K562 (cell line): Measurements from ENCODE around the gene RNASE4. TPM values are rescaled to one million over a fixed set of nuclear protein-coding genes. Genes with fewer than 3 reads are reported as not detected.

ENCODE experiments used
- BRD4 ChIP-seq: fragments of 200-600 bp; sonication (generic); IDR thresholded peaks from 2 replicates; pipeline ENCODE4 v1.6.1; 2017; ENCODE audit warnings: inconsistent platforms
- CEBPZ ChIP-seq: fragments of 150-350 bp; IDR thresholded peaks from 2 replicates; pipeline ENCODE4 v1.6.1; 2014; ENCODE audit warnings: low read depth, mild to moderate bottlenecking, low read length, borderline replicate concordance
- CHD2 ChIP-seq: IDR thresholded peaks from 2 replicates; pipeline ENCODE4 v1.6.1; 2011; ENCODE audit warnings: low read depth, low read length
- CUX1 ChIP-seq: fragments of 200-800 bp; sonication (Bioruptor generic); IDR thresholded peaks from 2 replicates; pipeline ENCODE4 v1.6.1; 2016; ENCODE audit warnings: missing genetic modification characterization, missing compliant biosample characterization
- E2F4 ChIP-seq: sonication (generic); formaldehyde crosslinking; IDR thresholded peaks from 2 replicates; pipeline ENCODE4 v1.8.0; 2022; ENCODE audit warnings: mild to moderate bottlenecking, low read depth, missing genetic modification reagents
- ETS1 ChIP-seq: conservative IDR thresholded peaks from 2 replicates; pipeline ENCODE4 v1.6.1; 2011; ENCODE audit warnings: low read depth, mild to moderate bottlenecking, low read length; ENCODE audit not compliant: control insufficient read depth
- FOXA1 ChIP-seq: fragments of 450-650 bp; IDR thresholded peaks from 2 replicates; pipeline ENCODE4 v1.6.1; 2016; ENCODE audit warnings: mild to moderate bottlenecking, borderline replicate concordance
- HNRNPL ChIP-seq: fragments of 200-400 bp; formaldehyde crosslinking; IDR thresholded peaks from 2 replicates; pipeline ENCODE4 v1.6.1; 2017; ENCODE audit warnings: low read depth, mild to moderate bottlenecking, low read length
- ILK ChIP-seq: fragments of 450-650 bp; IDR thresholded peaks from 2 replicates; pipeline ENCODE4 v1.6.1; 2016; ENCODE audit warnings: missing genetic modification characterization, low read depth, mild to moderate bottlenecking, missing compliant biosample characterization, moderate library complexity, borderline replicate concordance
- KHSRP ChIP-seq: fragments of 450-650 bp; IDR thresholded peaks from 2 replicates; pipeline ENCODE4 v1.6.1; 2017
- NUFIP1 ChIP-seq: fragments of 450-650 bp; IDR thresholded peaks from 2 replicates; pipeline ENCODE4 v1.6.1; 2018; ENCODE audit not compliant: partially characterized antibody
- RB1 ChIP-seq: fragments of 450-650 bp; IDR thresholded peaks from 2 replicates; pipeline ENCODE4 v1.6.1; 2017; ENCODE audit warnings: low read depth, mild to moderate bottlenecking
- SUPT5H ChIP-seq: fragments of 450-650 bp; IDR thresholded peaks from 2 replicates; pipeline ENCODE4 v1.6.1; 2016
- ZNF444 ChIP-seq: fragments of 250-450 bp; sonication (Bioruptor Pico); IDR thresholded peaks from 2 replicates; pipeline ENCODE4 v1.4.0; 2020; ENCODE audit warnings: mild to moderate bottlenecking, moderate library complexity
- ZNF561 ChIP-seq: fragments of 450-650 bp; formaldehyde crosslinking; conservative IDR thresholded peaks from 2 replicates; pipeline ENCODE4 v1.4.0; 2020; ENCODE audit warnings: mild to moderate bottlenecking, moderate library complexity
- ZNF785 ChIP-seq: fragments of 250-450 bp; sonication (Bioruptor Pico); IDR thresholded peaks from 2 replicates; pipeline ENCODE4 v1.4.0; 2020; ENCODE audit warnings: mild to moderate bottlenecking
- polyA plus RNA-seq, 8 experiments: library from polyadenylated mRNA; depleted of rRNA in 4 of 8; stranded (reverse) in 5 of 8; unstranded in 3 of 8; fragments of >200 nt; fragmentation: Nextera tagmentation in 2 of 8; fragmentation: Illumina TruSeq in 1 of 8; extraction: Ambion mirVana in 2 of 8; extraction: Trizol in 1 of 8; gene quantifications; 2 replicates each; pipeline versions ENCODE4 v1.2.1 to v1.2.3, GENCODE V29; 2011 to 2014; ENCODE audit warnings: inconsistent platforms in 1 of 8, missing spikeins in 1 of 8
- total RNA-seq, 7 experiments: library from RNA; depleted of rRNA in 6 of 7; stranded (reverse); fragments of >200 nt in 6 of 7; fragmentation: Illumina TruSeq in 2 of 7; extraction: Trizol in 2 of 7; gene quantifications; 2 replicates each; pipeline versions ENCODE4 v1.2.1 to v1.2.3, GENCODE V29; 2011 to 2021; ENCODE audit warnings: low replicate concordance in 1 of 7

RNASE4 gene
- total and polyA plus RNA-seq, 9 of the 15 experiments (the other 6 are each of a cell fraction or from before 2014, with no cell fraction given), result 0.09 to 0.22 (median 0.13) TPM; not detected in 2

- TF ChIP-seq ILK (tag) (no peak), ETS1 (0 out of 2 replicates have a peak, but pooled peaks have one; percentile 63), HNRNPL (no peak), KHSRP (no peak), ZNF444 (no peak), CEBPZ (no peak), RB1 (no peak), CHD2 (no peak), SUPT5H (no peak), CUX1 (CRISPR knock-in tag) (no peak), ZNF785 (CRISPR knock-in tag) (no peak), NUFIP1 (no peak), ZNF561 (no peak), FOXA1 (no peak), BRD4 (no peak), E2F4 (CRISPR knock-in tag) (no peak)
Measured at GRCh38 chr14:20657216-20658211, 26.8 kb upstream of the RNASE4 start (continued).
